Measurements from ENCODE around the gene TRIM40.

The TRIM40 gene

DNA sequence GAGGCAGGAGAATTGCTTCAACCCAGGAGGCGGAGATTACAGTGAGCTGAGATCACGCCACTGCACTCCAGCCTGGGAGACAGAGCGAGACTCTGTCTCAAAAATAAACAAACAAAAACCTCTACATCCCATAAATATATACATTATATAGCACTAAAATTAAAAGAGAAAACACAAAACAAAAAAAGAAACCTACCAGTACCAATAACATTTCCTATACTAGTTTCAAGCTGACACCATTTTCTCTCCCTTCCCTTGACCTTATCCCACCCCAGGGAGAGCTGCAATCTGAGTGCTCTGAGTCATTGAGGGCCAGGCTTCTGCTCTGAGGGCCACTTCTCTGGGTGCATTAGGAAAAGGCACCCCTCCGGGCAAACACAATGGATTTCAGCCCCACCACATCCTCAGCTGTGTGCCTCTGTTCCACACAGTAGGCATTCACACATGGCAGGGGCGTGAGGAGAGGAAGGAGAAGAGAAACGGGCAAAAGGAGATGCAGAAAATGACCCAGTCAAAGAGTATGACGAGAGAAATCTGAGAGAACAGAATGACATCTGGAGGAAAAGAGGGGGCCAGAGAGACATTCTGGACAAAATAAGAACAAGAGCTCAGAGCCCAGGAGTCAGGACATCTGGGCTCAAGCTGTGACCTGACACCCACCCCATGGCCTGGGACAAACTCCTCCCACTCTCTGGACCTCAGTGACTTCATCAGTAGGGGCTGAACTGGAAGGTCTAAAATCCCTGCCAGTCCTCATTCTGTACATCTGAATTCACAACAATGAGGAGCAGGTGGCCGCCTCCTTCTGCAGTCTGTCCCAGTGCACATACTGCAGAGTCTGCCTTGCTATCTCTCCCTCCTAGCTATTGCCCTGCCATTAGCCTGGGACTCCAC is 59.1 kb downstream of the TRIM40 start:
- no peaks in the 10 kb centered on the region for H3K9me3 ChIP-seq (ENCODE audit: low read length)
- H3K27ac ChIP-seq (ENCODE audit: low read depth, low read length): no peak overlapping the region
- no peak overlapping the region for H3K9ac ChIP-seq (ENCODE audit: low read length)
- no peak overlapping the region for H3K4me3 ChIP-seq (ENCODE audit: low read depth in 1 of 2, low read length in 2 of 2)
- H3K4me1 ChIP-seq (ENCODE audit: insufficient read depth, low read length): no peaks in the 10 kb centered on the region
- H3K36me3 ChIP-seq (ENCODE audit: insufficient read depth, low read length): peaks cover 73% of the 10 kb centered on the region
- no peaks in the 10 kb centered on the region for H3K27me3 ChIP-seq (ENCODE audit: control insufficient read depth in 1 of 2, insufficient read depth in 2 of 2, low read length in 2 of 2)

DNA sequence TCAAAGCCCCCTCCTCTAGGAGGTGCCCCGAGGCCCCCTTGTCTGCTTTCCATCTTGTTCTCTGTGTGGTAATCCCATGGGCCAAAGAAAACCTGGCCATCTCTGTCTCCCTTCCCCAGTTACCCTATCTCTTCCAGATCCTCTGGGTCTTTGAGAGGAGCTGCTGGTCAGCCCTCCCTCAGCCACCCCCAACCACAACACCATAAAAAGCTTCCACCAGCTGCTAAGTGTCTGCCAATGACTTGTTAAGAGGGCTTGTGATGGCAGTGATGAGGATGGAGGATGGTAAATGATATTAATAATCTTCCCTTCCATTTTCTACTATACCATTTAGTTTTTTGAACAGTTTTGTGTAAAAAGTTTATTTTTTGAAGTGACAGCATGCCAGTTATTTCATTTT is 60.0 kb downstream of the TRIM40 start:
- Histone ChIP-seq H3K9me3 (ENCODE audit: low read length) (no peaks in the 10 kb centered on the region), H3K27me3 (ENCODE audit: control insufficient read depth in 1 of 2, insufficient read depth in 2 of 2, low read length in 2 of 2) (no peaks in the 10 kb centered on the region), H3K4me1 (ENCODE audit: insufficient read depth, low read length) (no peaks in the 10 kb centered on the region), H3K9ac (ENCODE audit: low read length) (no peak overlapping the region), H3K36me3 (ENCODE audit: insufficient read depth, low read length) (peaks cover 69% of the 10 kb centered on the region), H3K4me3 (ENCODE audit: low read depth in 1 of 2, low read length in 2 of 2) (no peak overlapping the region), H3K27ac (ENCODE audit: low read depth, low read length) (no peak overlapping the region)

DNA sequence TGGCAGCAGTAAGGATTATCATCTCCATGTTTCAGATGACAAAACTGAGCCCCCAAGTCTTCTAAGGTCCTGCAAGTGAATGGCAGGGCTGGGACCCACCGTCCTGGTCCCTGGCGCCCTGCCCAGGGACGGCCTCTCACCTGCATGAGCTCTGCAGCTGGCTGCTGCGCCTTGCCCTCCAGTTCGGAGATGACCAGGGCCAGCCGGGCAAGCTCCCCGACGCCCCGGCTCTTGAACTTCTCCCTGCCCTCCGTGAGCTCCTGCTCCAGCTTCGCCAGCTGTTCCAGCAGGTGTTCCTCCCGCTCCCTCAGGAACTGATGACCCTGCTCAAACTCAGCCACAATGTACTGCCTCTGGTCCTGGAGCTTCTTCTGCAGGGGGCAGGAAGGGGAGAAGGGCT is 60.4 kb downstream of the TRIM40 start:
- H3K27ac ChIP-seq (ENCODE audit: low read depth, low read length): no peak overlapping the region
- H3K4me1 ChIP-seq (ENCODE audit: insufficient read depth, low read length): no peaks in the 10 kb centered on the region
- no peaks in the 10 kb centered on the region for H3K9me3 ChIP-seq (ENCODE audit: low read length)
- no peaks in the 10 kb centered on the region for H3K27me3 ChIP-seq (ENCODE audit: control insufficient read depth in 1 of 2, insufficient read depth in 2 of 2, low read length in 2 of 2)
- no peak overlapping the region for H3K9ac ChIP-seq (ENCODE audit: low read length)
- no peak overlapping the region for H3K4me3 ChIP-seq (ENCODE audit: low read depth in 1 of 2, low read length in 2 of 2)
- peaks cover 66% of the 10 kb centered on the region for H3K36me3 ChIP-seq (ENCODE audit: insufficient read depth, low read length)
